HG03108 (cell line): ENCODE measurements around the gene AGAP1.

Experiments used
- ATAC-seq: cut with Tn5 transposase; IDR thresholded peaks from one replicate; pipeline ENCODE4 v1.9.1; 2021; ENCODE audit warnings: moderate library complexity; ENCODE audit not compliant: unreplicated experiment

AGAP1 gene

GRCh38 chr2:236010920-236011685, 517.3 kb downstream of the AGAP1 start:
- ATAC-seq: no peak

GRCh38 chr2:236012155-236012554, 518.3 kb downstream of the AGAP1 start:
- ATAC-seq: no peak

DNA sequence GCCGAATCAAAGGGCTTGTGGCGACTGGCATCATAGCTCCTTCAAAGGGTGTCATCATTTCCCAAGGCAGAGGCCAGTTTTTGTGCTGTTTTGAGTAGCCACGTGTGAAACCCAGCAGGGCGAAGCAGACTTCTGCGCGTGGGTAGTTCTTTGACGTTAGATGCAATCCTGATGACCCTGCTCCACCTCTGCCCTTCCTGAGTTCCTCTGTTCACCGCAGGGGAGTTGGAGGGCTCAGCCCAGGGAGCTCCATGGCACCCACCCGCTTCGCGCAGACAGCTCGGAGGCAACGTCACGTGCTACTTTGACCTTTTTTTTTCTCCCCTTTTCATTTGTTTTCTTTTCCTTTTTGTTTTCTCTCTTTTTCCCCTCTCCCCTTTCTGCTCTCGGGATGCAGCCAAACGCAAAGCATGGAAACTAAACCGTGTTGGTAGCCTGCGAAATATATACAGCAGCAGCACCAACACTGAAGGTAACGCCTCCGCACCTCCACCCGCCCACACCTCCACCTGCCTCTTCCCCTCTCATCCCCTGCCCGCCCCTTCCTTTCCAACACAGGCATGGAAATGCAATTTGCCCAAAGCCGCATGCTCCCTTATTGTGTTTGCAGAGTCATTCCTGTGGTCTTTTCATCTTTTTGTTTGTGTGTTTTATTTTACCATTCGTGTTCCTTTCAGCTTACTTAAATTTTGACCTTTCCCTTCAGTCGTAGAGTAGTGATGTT, 520.7 kb downstream of the AGAP1 start:
- no peak for ATAC-seq

DNA sequence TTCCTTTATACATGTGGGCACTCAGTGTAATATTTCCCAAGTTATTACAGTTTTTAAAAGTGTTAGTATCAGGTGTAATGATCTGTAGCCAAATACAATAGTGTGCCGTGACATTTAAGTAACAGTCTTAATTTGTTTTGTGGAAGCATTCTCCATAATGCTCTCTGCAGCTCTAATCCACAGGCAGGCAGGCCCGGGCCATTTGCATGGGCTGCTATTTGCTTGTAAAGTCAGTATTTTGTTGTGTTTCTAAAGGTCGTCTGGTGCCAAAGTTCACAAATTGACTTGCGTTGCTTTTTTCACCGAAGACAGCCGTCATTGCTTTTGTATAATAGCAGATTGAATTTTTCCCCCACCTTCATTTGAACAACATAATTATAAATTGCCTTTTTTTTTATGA, 521.3 kb downstream of the AGAP1 start:
- ATAC-seq: no peak

- ATAC-seq: no peak
Measured at GRCh38 chr2:236016496-236016895, 522.7 kb downstream of the AGAP1 start.

GRCh38 chr2:236017446-236017845, 523.6 kb downstream of the AGAP1 start:
- no peak for ATAC-seq

- ATAC-seq: no peak
Measured at GRCh38 chr2:236019434-236019833, 525.6 kb downstream of the AGAP1 start.

DNA sequence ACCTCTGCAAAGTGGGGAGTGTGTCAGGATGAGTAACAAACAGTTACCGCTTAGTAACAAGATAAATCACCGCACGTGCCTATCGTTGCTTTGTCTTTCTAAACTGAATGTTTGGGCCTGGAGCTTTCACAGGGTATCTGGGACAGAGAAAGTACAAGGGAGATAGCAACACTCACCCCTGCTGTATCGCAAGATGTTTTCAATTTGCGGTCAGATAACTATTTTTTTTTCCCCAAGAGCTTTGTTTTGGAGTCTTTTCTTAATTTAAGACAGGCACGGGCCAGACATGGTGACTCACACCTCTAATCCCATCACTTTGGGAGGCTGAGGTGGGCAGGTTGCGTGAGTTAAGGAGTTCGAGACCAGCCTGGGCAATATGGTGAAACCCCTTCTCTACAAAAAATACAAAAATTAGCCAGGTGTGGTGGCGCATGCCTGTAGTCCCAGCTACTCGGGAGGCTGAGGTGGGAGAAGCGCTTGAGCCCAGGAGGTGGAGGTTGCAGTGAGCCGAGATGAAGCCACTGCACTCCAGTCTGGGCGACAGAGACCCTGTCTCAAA, 527.7 kb downstream of the AGAP1 start:
- ATAC-seq: no peak

DNA sequence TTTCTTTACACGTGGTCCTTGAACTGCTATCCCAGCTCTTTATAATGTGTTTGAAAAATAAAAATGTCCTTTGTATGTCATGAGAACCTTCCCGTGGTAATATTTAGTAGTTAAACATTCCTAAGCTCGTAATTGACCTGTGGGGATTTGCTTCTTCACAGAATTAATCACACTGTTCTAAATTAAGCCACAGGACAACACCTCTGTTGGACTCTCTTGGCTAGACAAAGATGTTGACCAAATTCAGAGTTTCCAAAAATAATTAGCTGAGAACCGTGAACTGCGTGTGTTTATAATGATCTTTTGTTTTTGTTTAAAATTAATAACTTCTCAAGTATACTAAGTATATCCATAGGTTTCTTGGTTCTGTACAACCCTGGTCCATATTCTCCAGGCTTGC, 528.3 kb downstream of the AGAP1 start:
- no peak for ATAC-seq

DNA sequence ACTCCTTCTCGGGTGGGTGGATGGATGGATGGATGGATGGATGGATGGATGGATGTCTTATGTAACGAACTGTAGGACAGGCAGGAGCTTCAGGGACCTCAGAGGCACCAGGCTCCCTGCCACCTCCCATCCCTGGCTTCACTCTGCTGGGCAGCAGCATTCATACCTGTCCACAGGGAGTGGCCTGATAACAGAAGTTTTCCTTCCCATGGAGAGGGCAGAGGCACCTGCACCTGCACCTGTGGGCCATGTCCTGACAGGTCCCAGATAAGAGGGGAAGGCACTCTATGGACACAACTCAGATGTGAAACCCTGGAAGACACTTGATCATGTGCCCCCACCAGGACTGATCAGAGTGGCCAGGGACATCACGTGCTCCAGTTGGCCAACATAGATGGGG, 532.0 kb downstream of the AGAP1 start:
- no peak for ATAC-seq

DNA sequence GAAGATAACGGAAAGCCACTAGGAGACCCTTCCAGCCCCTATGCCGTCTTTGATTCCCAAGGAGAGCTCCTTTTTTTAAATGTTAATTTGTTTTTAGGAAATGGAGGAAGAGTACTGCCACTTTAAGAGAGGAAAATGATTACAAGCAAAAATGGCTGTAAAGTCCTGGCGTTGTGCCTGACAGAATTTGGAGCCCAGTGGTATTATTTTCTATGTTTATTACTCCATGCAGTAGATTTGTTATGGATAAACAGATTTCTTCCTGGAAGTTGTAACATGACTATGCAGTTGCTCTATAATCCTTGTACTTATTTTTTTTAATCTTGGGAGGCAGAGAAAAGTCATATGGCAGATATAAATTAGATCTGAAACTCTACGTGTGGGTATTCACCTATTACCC, 533.0 kb downstream of the AGAP1 start:
- no peak for ATAC-seq

DNA sequence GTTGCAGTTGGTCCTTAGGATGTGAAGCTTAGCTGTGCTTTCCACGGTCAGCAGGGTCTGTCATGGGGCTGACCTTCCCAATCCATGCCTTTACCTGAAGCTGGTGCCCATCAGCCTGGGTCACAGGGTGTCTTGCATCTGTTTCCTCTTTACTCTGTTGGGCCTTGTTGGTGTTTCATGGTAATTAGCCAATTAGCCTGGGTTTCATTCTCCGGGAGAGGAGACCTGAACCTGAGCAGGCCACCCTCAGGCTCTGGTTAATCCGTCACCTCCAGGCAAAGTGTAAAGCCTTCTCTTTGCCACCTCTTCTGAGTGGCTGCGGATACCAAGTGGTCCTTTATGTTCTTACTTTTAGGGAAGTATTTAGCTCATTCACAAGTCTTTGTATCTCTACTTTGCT, 534.2 kb downstream of the AGAP1 start:
- ATAC-seq: no peak

- no peak for ATAC-seq
Measured at GRCh38 chr2:236033462-236033861, 539.6 kb downstream of the AGAP1 start.

DNA sequence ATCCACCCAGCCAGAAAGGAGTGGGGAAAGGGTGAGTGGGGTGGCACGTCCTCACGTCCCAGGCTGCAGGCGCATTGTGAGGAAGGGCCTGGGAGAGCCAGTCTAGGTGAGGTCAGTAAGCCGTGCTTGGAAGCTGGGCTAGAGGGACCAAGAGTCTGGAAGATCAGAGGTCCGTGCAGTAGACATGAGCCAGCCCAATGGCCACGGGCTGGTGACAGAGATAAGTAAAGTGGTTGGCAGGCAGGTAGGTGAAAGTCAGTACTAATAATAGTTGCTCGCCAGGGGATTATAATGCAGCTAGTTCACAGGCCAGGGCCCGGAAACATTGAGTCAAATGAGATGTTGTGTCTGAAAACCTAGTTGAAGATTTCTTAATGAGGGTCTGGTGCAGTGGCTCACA, 541.1 kb downstream of the AGAP1 start:
- no peak for ATAC-seq

DNA sequence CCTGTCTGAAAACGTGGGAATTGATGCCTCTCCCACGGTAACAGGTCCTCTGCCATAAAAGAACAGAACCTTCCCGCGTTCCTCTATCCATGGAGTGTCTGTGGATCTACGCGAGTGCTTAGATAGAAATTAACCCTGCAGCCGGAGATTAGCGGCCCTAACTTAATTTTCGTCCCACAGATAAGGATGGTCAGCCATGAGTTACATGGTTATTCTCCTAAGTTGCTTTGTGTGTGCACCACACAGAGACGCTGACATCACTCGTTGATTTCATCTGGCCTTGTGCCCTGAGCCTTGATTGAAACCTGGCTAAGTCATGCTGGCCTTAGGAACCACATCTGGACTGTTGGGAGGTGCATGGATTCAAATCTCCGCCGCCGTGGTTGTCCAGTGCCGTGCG, 542.2 kb downstream of the AGAP1 start:
- ATAC-seq: no peak

- no peak for ATAC-seq
Measured at GRCh38 chr2:236038096-236038495, 544.3 kb downstream of the AGAP1 start.

DNA sequence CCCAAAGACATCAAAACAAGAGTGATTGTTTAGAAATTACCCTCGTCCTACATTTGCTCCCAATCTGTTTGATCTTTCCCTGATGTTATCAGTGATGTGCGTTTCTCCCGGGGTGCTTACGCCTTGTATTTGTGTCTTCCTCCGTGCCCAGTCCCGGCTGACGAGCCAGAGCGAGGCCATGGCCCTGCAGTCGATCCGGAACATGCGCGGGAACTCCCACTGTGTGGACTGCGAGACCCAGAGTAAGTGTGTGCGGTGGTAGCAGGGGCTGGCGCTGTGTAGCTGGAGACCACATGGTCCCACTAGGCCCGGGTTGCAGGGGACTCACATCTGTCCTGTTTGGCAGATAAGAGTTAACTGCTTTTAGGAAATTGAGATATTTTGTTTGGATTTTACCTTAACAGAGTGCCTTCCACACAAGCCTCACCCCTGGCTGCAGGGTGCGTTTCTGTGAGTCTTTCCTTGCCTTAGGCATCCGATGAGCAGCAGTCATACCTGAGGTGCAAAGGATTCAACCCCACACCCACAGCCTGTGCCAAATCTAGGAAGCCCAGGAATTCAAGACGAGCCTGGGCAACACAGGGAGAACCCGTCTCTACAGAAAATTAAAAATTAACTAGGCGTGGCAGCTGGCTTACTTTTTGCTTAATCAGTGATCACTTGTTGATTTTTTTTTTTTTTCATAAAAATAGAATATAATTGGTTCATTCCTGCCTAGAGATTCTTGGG, 546.9 kb downstream of the AGAP1 start:
- ATAC-seq: no peak

GRCh38 chr2:236041616-236042015, 547.8 kb downstream of the AGAP1 start:
- ATAC-seq: no peak

GRCh38 chr2:236042087-236042486, 548.2 kb downstream of the AGAP1 start:
- no peak for ATAC-seq

DNA sequence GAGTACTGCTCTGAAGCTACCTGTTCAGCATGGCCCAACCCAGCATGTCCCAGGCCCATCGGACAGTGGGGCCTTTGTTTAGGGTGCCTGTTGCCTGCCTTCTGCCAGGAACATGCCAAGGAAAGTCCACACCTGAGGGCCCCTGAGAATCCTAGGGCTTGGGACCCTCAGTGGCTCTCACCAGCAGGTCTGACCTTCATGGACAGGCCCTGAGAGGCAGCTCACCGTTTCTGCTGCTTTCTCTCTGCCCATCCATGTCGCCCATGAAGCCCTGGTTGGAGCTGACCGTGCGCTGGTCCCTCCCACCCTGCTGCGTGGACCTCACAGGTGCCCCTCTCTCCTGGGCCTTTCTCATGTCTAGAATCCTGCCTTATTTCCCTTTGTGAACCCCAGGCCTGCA, 550.3 kb downstream of the AGAP1 start:
- ATAC-seq: no peak
